Measurements from ENCODE around the gene FBXO44.
"Not testable (repeated sequence)": the region's sequence is repeated elsewhere in the genome, so short reads cannot be mapped to it uniquely, and the experiment has no call there.

GRCh38 chr1:11609378-11609777, 45.3 kb upstream of the FBXO44 start:
- TF ChIP-seq CTCF (IDR thresholded peaks at IDR 0.05); PREB (CRISPR knock-in tag; IDR thresholded peaks at IDR 0.05; ENCODE audit: borderline replicate concordance); CREB1 (CRISPR knock-in tag; IDR thresholded peaks at IDR 0.05): not testable (repeated sequence)

Data from WTC11 (cell line).